Loucy (cell line): ENCODE data around the gene DLGAP1.

Experiments used
- H2AFZ ChIP-seq: fragments of 200-600 bp; sonication (generic); 2 replicates; pipeline ENCODE4 v1.6.0; 2016; ENCODE audit warnings: antibody characterized with exemption, mild to moderate bottlenecking, low read length, moderate library complexity
- H3F3A ChIP-seq: fragments of 200-600 bp; 2 replicates; pipeline ENCODE4 v1.6.0; 2016; ENCODE audit warnings: antibody characterized with exemption, low read depth, mild to moderate bottlenecking
- H3K27me3 ChIP-seq: fragments of 200-600 bp; sonication (generic); 2 replicates; pipeline ENCODE4 v1.6.1; 2014; ENCODE audit warnings: low read length, mild to moderate bottlenecking; ENCODE audit not compliant: insufficient read depth, poor library complexity, severe bottlenecking
- H3K36me3 ChIP-seq: fragments of 200-600 bp; sonication (generic); 2 replicates; pipeline ENCODE4 v1.6.1; 2016; ENCODE audit warnings: low read length; ENCODE audit not compliant: insufficient read depth
- H3K4me1 ChIP-seq: fragments of 200-600 bp; sonication (generic); 2 replicates; pipeline ENCODE4 v1.5.1; 2014; ENCODE audit warnings: low read length, mild to moderate bottlenecking; ENCODE audit not compliant: insufficient read depth, poor library complexity, severe bottlenecking
- H3K4me2 ChIP-seq: fragments of 200-600 bp; sonication (generic); 2 replicates; pipeline ENCODE4 v1.6.0; 2014; ENCODE audit warnings: antibody characterized with exemption, low read length, low read depth, mild to moderate bottlenecking; ENCODE audit not compliant: poor library complexity, severe bottlenecking
- H3K4me3 ChIP-seq: fragments of 200-600 bp; sonication (generic); 2 replicates; pipeline ENCODE4 v1.5.1; 2014; ENCODE audit warnings: low read length, mild to moderate bottlenecking, mixed read lengths; ENCODE audit not compliant: poor library complexity, severe bottlenecking
- H3K79me2 ChIP-seq: fragments of 200-600 bp; sonication (generic); 2 replicates; pipeline ENCODE4 v1.6.1; 2014; ENCODE audit warnings: low read length; ENCODE audit not compliant: insufficient read depth
- H3K9ac ChIP-seq: fragments of 200-600 bp; sonication (generic); 2 replicates; pipeline ENCODE4 v1.6.0; 2014; ENCODE audit warnings: mild to moderate bottlenecking, low read depth, low read length, moderate library complexity; ENCODE audit not compliant: poor library complexity, severe bottlenecking
- H3K9me2 ChIP-seq: fragments of 200-600 bp; sonication (generic); replicated peaks from 2 replicates; pipeline ENCODE4 v1.6.1; 2016; ENCODE audit warnings: low read depth, low read length, mixed read lengths
- H3K9me3 ChIP-seq: fragments of 200-600 bp; sonication (generic); 2 replicates; pipeline ENCODE4 v1.6.1; 2014; ENCODE audit warnings: mild to moderate bottlenecking, antibody characterized with exemption, low read length, low read depth; ENCODE audit not compliant: insufficient read depth
- H4K20me1 ChIP-seq: fragments of 200-600 bp; sonication (generic); 2 replicates; pipeline ENCODE4 v1.6.0; 2014; ENCODE audit warnings: antibody characterized with exemption, low read length, mild to moderate bottlenecking; ENCODE audit not compliant: insufficient read depth, poor library complexity, severe bottlenecking
- EZH2phosphoT487 ChIP-seq: fragments of 200-600 bp; IDR thresholded peaks from 2 replicates; pipeline ENCODE4 v1.6.1; 2018; ENCODE audit warnings: antibody characterized with exemption, mild to moderate bottlenecking, moderate library complexity, borderline replicate concordance
- TF ChIP-seq, protein P1 (sequence below): fragments of 200-600 bp; sonication (generic); conservative IDR thresholded peaks from 2 replicates; pipeline ENCODE4 v1.5.1; 2014; ENCODE audit warnings: mild to moderate bottlenecking, antibody characterized with exemption, low read length

DLGAP1 gene

DNA sequence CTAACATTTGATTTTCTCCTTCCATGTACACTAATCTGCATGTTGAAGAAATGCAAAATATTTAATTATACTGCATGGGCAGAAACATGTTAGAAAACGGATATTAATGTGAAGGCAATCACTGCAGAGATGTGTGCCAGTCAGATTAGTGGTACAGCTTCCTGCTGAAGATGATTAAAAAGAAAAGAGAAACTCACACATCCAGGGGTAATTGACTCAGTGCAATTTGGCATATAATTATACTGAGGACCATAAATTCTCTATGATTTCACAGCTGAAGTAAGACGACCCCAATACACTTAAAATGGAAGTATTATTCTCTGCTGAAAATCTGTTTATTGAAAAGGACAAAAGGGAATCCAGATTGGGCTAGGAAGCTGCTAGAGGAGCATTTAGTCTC is 761.7 kb downstream of the DLGAP1 start:
- no peaks in the 10 kb centered on the region for H3K79me2 ChIP-seq
- H2AFZ ChIP-seq = no peak overlapping the region
- H3K9me3 ChIP-seq = no peaks in the 10 kb centered on the region
- no peaks in the 10 kb centered on the region for H4K20me1 ChIP-seq
- no peak overlapping the region for H3K4me2 ChIP-seq
- H3K36me3 ChIP-seq = no peaks in the 10 kb centered on the region
- H3K27me3 ChIP-seq = no peaks in the 10 kb centered on the region
- H3K9me2 ChIP-seq = no peaks in the 10 kb centered on the region
- TF ChIP-seq, protein P1, sequence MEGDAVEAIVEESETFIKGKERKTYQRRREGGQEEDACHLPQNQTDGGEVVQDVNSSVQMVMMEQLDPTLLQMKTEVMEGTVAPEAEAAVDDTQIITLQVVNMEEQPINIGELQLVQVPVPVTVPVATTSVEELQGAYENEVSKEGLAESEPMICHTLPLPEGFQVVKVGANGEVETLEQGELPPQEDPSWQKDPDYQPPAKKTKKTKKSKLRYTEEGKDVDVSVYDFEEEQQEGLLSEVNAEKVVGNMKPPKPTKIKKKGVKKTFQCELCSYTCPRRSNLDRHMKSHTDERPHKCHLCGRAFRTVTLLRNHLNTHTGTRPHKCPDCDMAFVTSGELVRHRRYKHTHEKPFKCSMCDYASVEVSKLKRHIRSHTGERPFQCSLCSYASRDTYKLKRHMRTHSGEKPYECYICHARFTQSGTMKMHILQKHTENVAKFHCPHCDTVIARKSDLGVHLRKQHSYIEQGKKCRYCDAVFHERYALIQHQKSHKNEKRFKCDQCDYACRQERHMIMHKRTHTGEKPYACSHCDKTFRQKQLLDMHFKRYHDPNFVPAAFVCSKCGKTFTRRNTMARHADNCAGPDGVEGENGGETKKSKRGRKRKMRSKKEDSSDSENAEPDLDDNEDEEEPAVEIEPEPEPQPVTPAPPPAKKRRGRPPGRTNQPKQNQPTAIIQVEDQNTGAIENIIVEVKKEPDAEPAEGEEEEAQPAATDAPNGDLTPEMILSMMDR = no peak
- no peak for TF ChIP-seq EZH2phosphoT487
- H3K4me1 ChIP-seq = no peaks in the 10 kb centered on the region
- no peaks in the 10 kb centered on the region for H3F3A ChIP-seq
- H3K9ac ChIP-seq = no peak overlapping the region
- no peak overlapping the region for H3K4me3 ChIP-seq

DNA sequence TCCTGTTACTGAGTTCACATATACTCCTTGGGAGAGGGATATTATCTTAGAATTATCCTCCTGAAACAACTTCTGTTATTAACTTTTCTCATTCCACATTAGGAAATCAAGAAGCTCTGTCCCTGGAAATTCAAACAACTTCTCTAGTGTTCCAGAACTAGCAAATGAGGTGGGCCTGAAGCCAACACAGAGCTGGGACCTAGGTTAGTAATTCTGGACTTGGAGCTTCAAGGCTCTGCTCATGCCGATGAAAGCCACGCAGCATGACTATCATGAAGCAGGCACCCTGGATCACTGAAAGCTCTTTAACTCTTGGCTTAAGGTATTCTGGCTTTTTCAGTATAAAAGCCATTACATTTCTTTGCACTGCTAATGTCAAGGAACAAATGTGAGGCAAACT is 762.4 kb downstream of the DLGAP1 start:
- no peaks in the 10 kb centered on the region for H3K36me3 ChIP-seq
- no peak overlapping the region for H3K9ac ChIP-seq
- no peaks in the 10 kb centered on the region for H3K79me2 ChIP-seq
- H3K9me2 ChIP-seq = no peaks in the 10 kb centered on the region
- no peaks in the 10 kb centered on the region for H3K9me3 ChIP-seq
- TF ChIP-seq, protein P1 = no peak
- no peak for TF ChIP-seq EZH2phosphoT487
- H4K20me1 ChIP-seq = no peaks in the 10 kb centered on the region
- no peaks in the 10 kb centered on the region for H3K4me1 ChIP-seq
- H3K4me3 ChIP-seq = no peak overlapping the region
- H2AFZ ChIP-seq = no peak overlapping the region
- no peaks in the 10 kb centered on the region for H3F3A ChIP-seq
- H3K27me3 ChIP-seq = no peaks in the 10 kb centered on the region
- no peak overlapping the region for H3K4me2 ChIP-seq

DNA sequence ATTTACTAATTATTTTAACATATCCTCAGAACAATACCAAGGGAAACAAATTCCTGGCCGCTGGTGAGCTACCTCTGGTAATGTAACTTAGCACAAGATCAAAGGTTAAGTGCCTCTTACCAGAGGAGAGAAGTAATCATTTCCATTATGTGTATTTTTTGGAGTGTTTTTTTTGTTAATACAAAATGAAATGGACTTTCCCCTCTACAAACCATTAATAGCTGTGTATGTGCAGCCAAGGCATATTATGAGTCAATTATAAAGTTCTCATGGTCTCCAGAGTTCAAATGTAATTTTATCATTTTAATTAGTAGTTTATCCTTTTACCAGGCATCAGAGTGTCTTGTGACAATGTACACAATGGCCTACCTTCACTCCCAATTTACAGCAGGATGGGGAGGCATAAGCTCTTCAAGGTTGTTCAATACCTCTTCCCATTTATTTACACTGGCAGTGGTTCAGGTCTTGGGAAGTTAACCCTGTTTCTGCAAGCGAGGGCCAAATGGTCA is 762.9 kb downstream of the DLGAP1 start:
- Histone ChIP-seq H3K4me1 (no peaks in the 10 kb centered on the region), H3K9me3 (no peaks in the 10 kb centered on the region), H2AFZ (no peak overlapping the region), H3K36me3 (no peaks in the 10 kb centered on the region), H3K79me2 (no peaks in the 10 kb centered on the region), H3K27me3 (no peaks in the 10 kb centered on the region), H3K9ac (no peak overlapping the region), H3K9me2 (no peaks in the 10 kb centered on the region), H3K4me2 (no peak overlapping the region), H3K4me3 (no peak overlapping the region), H4K20me1 (no peaks in the 10 kb centered on the region), H3F3A (no peaks in the 10 kb centered on the region)
- TF ChIP-seq EZH2phosphoT487 = no peak
- TF ChIP-seq, protein P1 = no peak
